CD14-positive monocyte (primary cell): ENCODE results near the gene DPYD. TPM values are rescaled to one million over a fixed set of nuclear protein-coding genes. Genes with fewer than 3 reads are reported as not detected.

Experiments used
- DNase-seq, 3 donors: peaks; one replicate each; pipeline ENCODE4 v3.0.0-alpha.2; 2011 to 2022
- H2AFZ ChIP-seq: 2 replicates; pipeline ENCODE4 v1.6.0; 2012; ENCODE audit warnings: mild to moderate bottlenecking, low read depth, low read length, inconsistent platforms; ENCODE audit not compliant: insufficient read depth, poor library complexity, severe bottlenecking
- H3K27ac ChIP-seq, 2 donors: 1 replicate in 1 of 2; 2 replicates in 1 of 2; pipeline ENCODE4 v1.5.1; 2012 to 2013; ENCODE audit warnings: low read length in 2 of 2, control low read depth in 1 of 2, inconsistent platforms in 1 of 2, low read depth in 1 of 2, mild to moderate bottlenecking in 1 of 2
- H3K27me3 ChIP-seq, 2 donors: one replicate each; pipeline versions ENCODE4 v1.6.0 to v1.6.1; 2011 to 2013; ENCODE audit warnings: low read length in 2 of 2; ENCODE audit not compliant: control insufficient read depth in 2 of 2, insufficient read depth in 2 of 2
- H3K36me3 ChIP-seq, 2 donors: replicated peaks in 1 of 2; 1 replicate in 1 of 2; 2 replicates in 1 of 2; pipeline versions ENCODE4 v1.5.1 to v1.6.1; 2012 to 2013; ENCODE audit warnings: low read length in 2 of 2, control low read depth in 1 of 2, inconsistent platforms in 1 of 2, mild to moderate bottlenecking in 1 of 2; ENCODE audit not compliant: insufficient read depth in 2 of 2, control insufficient read depth in 1 of 2
- H3K4me1 ChIP-seq, 2 donors: 1 replicate in 1 of 2; 2 replicates in 1 of 2; pipeline versions ENCODE4 v1.5.1 to v1.6.1; 2012 to 2013; ENCODE audit warnings: low read length in 2 of 2, control low read depth in 1 of 2, inconsistent platforms in 1 of 2, mild to moderate bottlenecking in 1 of 2, moderate library complexity in 1 of 2; ENCODE audit not compliant: insufficient read depth in 2 of 2, control insufficient read depth in 1 of 2
- H3K4me2 ChIP-seq: replicated peaks from 2 replicates; pipeline ENCODE3; 2012; ENCODE audit warnings: low read length, moderate library complexity, mild to moderate bottlenecking; ENCODE audit not compliant: poor library complexity, severe bottlenecking; ENCODE audit errors: extremely low read depth
- H3K4me3 ChIP-seq, 3 experiments: fragments of 200-600 bp in 1 of 3; sonication (generic) in 1 of 3; replicated peaks in 1 of 3; 1 replicate in 2 of 3; 2 replicates in 1 of 3; pipeline ENCODE4 v1.5.1; 2011 to 2013; ENCODE audit warnings: low read length in 3 of 3, mild to moderate bottlenecking in 3 of 3, control low read depth in 2 of 3, low read depth in 2 of 3, inconsistent platforms in 1 of 3, moderate library complexity in 1 of 3
- H3K79me2 ChIP-seq: 2 replicates; pipeline ENCODE4 v1.6.0; 2012; ENCODE audit warnings: mild to moderate bottlenecking, control low read depth, inconsistent platforms, low read length, moderate library complexity; ENCODE audit not compliant: insufficient read depth
- H3K9ac ChIP-seq: 2 replicates; pipeline ENCODE4 v1.6.0; 2017; ENCODE audit warnings: low read length, mild to moderate bottlenecking; ENCODE audit not compliant: insufficient read depth, poor library complexity, severe bottlenecking
- H3K9me3 ChIP-seq, 2 donors: replicated peaks in 1 of 2; 1 replicate in 1 of 2; 2 replicates in 1 of 2; pipeline versions ENCODE4 v1.5.1 to v1.6.1; 2012 to 2013; ENCODE audit warnings: low read length in 2 of 2, control low read depth in 1 of 2; ENCODE audit not compliant: control insufficient read depth in 1 of 2, insufficient read depth in 1 of 2
- H4K20me1 ChIP-seq: 2 replicates; pipeline ENCODE4 v1.6.0; 2012; ENCODE audit warnings: mild to moderate bottlenecking, low read length, control low read depth, moderate library complexity; ENCODE audit not compliant: insufficient read depth
- H3K27ac Mint-ChIP-seq, 7 donors: one replicate each; pipeline ENCODE4 v1.8.0; 2020; ENCODE audit warnings: mild to moderate bottlenecking in 7 of 7, mixed read lengths in 7 of 7, moderate library complexity in 6 of 7, inconsistent platforms in 2 of 7
- H3K27me3 Mint-ChIP-seq, 3 donors: one replicate each; pipeline ENCODE4 v1.8.0; 2021 to 2022; ENCODE audit warnings: low read depth in 3 of 3, mild to moderate bottlenecking in 3 of 3, mixed read lengths in 3 of 3, moderate library complexity in 3 of 3, inconsistent platforms in 1 of 3
- H3K36me3 Mint-ChIP-seq, 2 donors: one replicate each; pipeline ENCODE4 v1.8.0; 2020; ENCODE audit warnings: mixed read lengths in 2 of 2, inconsistent platforms in 1 of 2, mild to moderate bottlenecking in 1 of 2
- H3K4me1 Mint-ChIP-seq: one replicate; pipeline ENCODE4 v1.8.0; 2020; ENCODE audit warnings: mild to moderate bottlenecking, mixed read lengths
- H3K4me3 Mint-ChIP-seq, 2 donors: one replicate each; pipeline ENCODE4 v1.8.0; 2020; ENCODE audit warnings: mild to moderate bottlenecking in 2 of 2, mixed read lengths in 2 of 2, moderate library complexity in 1 of 2
- H3K9me3 Mint-ChIP-seq, 7 donors: one replicate each; pipeline ENCODE4 v1.8.0; 2020 to 2022; ENCODE audit warnings: mixed read lengths in 7 of 7, mild to moderate bottlenecking in 6 of 7, moderate library complexity in 6 of 7, inconsistent platforms in 2 of 7
- CTCF ChIP-seq: fragments of 200-600 bp; IDR thresholded peaks from one replicate; pipeline ENCODE4 v1.8.0; 2022; ENCODE audit warnings: antibody characterized with exemption, mild to moderate bottlenecking
- WGBS: methylation state at CpG from one replicate; pipeline ENCODE4 v1.1.5; 2013; ENCODE audit warnings: missing lambda C conversion rate; ENCODE audit not compliant: insufficient coverage; 5-methylcytosine and 5-hydroxymethylcytosine counted together
- intact Hi-C, 2 donors: fragments of 100-400 bp; cut with micrococcal nuclease; formaldehyde crosslinking; loops; one replicate each; pipeline versions ENCODE4 v1.15.0 to v1.15.1; 2023
- polyA plus RNA-seq, 3 donors: library from polyadenylated mRNA; depleted of rRNA in 1 of 3; unstranded in 2 of 3; stranded (reverse) in 1 of 3; fragments of 300-500 nt in 2 of 3; fragments of >200 nt in 1 of 3; fragmentation: Illumina TruSeq in 2 of 3; gene quantifications; 1 replicate in 2 of 3; 2 replicates in 1 of 3; pipeline ENCODE4 v1.2.3, GENCODE V29; 2012 to 2021

The DPYD gene
- polyA plus RNA-seq, 3 donors = 87.6 to 171 (median 144) TPM

- DNase-seq = no peak
- no peaks in the 10 kb centered on the region for H3K79me2 ChIP-seq
- no peaks in the 10 kb centered on the region for H3K27me3 ChIP-seq
- Mint-ChIP-seq H3K27me3 (no peaks in the 10 kb centered on the region), H3K36me3 (peaks cover 26 to 45% of the 10 kb centered on the region in 2 donors), H3K27ac (no peak overlapping the region), H3K4me3 (no peak overlapping the region), H3K4me1 (no peaks in the 10 kb centered on the region), H3K9me3 (peaks cover 0 to 1% (median 0%) of the 10 kb centered on the region in 7 donors)
- intact Hi-C loops = no loop called here
- H3K36me3 ChIP-seq = peaks cover 4 to 25% of the 10 kb centered on the region in 2 donors
- H3K4me3 ChIP-seq = no peak overlapping the region
- no peaks in the 10 kb centered on the region for H3K4me1 ChIP-seq
- no peak for TF ChIP-seq CTCF
- no peak overlapping the region for H2AFZ ChIP-seq
- H3K4me2 ChIP-seq = no peak overlapping the region
- H3K9me3 ChIP-seq = no peaks in the 10 kb centered on the region
- WGBS = no CpG with 5 or more reads among the region's 1 CpG
- H4K20me1 ChIP-seq = peaks cover 89% of the 10 kb centered on the region
- H3K27ac ChIP-seq = no peak overlapping the region
- H3K9ac ChIP-seq = no peak overlapping the region
Measured at GRCh38 chr1:97424209-97424608, 496.6 kb downstream of the DPYD start.

- Histone ChIP-seq H4K20me1 (peaks cover 95% of the 10 kb centered on the region), H3K36me3 (peaks cover 4 to 29% of the 10 kb centered on the region in 2 donors), H3K9ac (no peak overlapping the region), H3K4me3 (no peak overlapping the region), H3K79me2 (no peaks in the 10 kb centered on the region), H3K27me3 (no peaks in the 10 kb centered on the region), H3K9me3 (no peaks in the 10 kb centered on the region), H3K27ac (no peak overlapping the region), H3K4me1 (no peaks in the 10 kb centered on the region), H2AFZ (no peak overlapping the region), H3K4me2 (no peak overlapping the region)
- peak overlapping the region in 3 of 7 donors; percentile 11 to 22 (median 15) for H3K27ac Mint-ChIP-seq
- peaks cover 0 to 1% (median 0%) of the 10 kb centered on the region in 7 donors for H3K9me3 Mint-ChIP-seq
- no peak for TF ChIP-seq CTCF
- H3K36me3 Mint-ChIP-seq = peaks cover 27 to 48% of the 10 kb centered on the region in 2 donors
- no peak overlapping the region for H3K4me3 Mint-ChIP-seq
- H3K4me1 Mint-ChIP-seq = no peaks in the 10 kb centered on the region
- intact Hi-C loops = no loop called here
- no peak for DNase-seq
- WGBS = 94% methylated on average over 2 of the region's 2 CpGs
- H3K27me3 Mint-ChIP-seq = no peaks in the 10 kb centered on the region
Measured at GRCh38 chr1:97423403-97423802, 497.4 kb downstream of the DPYD start.
